Upper lobe of left lung (tissue), 6 donors: ENCODE measurements around the gene LIPC. TPM values are rescaled to one million over a fixed set of nuclear protein-coding genes. Genes with fewer than 3 reads are reported as not detected.
A peak's percentile ranks its signal among the peaks of the same experiment; 100 is the strongest.

ENCODE experiments used
- ATAC-seq, 2 donors: fragments of 200-7000 bp; cut with Tn5 transposase; one replicate each; pipeline ENCODE4 v1.9.1; 2022; ENCODE audit warnings: mild to moderate bottlenecking in 2 of 2, moderate library complexity in 2 of 2; ENCODE audit not compliant: low FRiP score in 2 of 2
- DNase-seq, 2 donors: peaks; one replicate each; pipeline ENCODE4 v3.0.0-alpha.2; 2019 to 2020
- H3K27ac ChIP-seq, 4 donors: fragments of 200-600 bp; sonication (generic); one replicate each; pipeline ENCODE4 v1.5.1; 2016 to 2019
- H3K27me3 ChIP-seq, 4 donors: fragments of 200-600 bp; sonication (generic); one replicate each; pipeline ENCODE4 v1.5.1; 2017 to 2019
- H3K36me3 ChIP-seq, 4 donors: fragments of 200-600 bp; sonication (generic); one replicate each; pipeline ENCODE4 v1.5.1; 2016 to 2019
- H3K4me1 ChIP-seq, 4 donors: fragments of 200-600 bp; sonication (generic); one replicate each; pipeline ENCODE4 v1.5.1; 2018 to 2019
- H3K4me3 ChIP-seq, 4 donors: fragments of 200-600 bp; sonication (generic); one replicate each; pipeline ENCODE4 v1.5.1; 2017 to 2019; ENCODE audit warnings: mild to moderate bottlenecking in 2 of 4, moderate library complexity in 1 of 4
- H3K9me3 ChIP-seq, 4 donors: fragments of 200-600 bp; sonication (generic); one replicate each; pipeline ENCODE4 v1.5.1; 2018 to 2019
- EP300 ChIP-seq, 4 donors: sonication (generic); formaldehyde crosslinking; IDR thresholded peaks; one replicate each; pipeline ENCODE4 v1.5.1; 2017; ENCODE audit warnings: antibody characterized with exemption in 4 of 4, control low read depth in 2 of 4
- POLR2A ChIP-seq, 4 donors: fragments of 450-650 bp; IDR thresholded peaks; one replicate each; pipeline ENCODE4 v1.5.1; 2016 to 2017; ENCODE audit warnings: antibody characterized with exemption in 4 of 4, mild to moderate bottlenecking in 2 of 4
- POLR2AphosphoS5 ChIP-seq, 2 donors: sonication (generic); formaldehyde crosslinking; IDR thresholded peaks; one replicate each; pipeline ENCODE4 v1.5.1; 2017; ENCODE audit warnings: antibody characterized with exemption in 2 of 2
- WGBS, 2 donors: methylation state at CpG; one replicate each; pipeline ENCODE4 v1.1.5; 2017 to 2018; 5-methylcytosine and 5-hydroxymethylcytosine counted together
- total RNA-seq, 6 donors: library from RNA; depleted of rRNA in 4 of 6; stranded (reverse); fragments of >200 nt in 4 of 6; gene quantifications; one replicate each; pipeline versions ENCODE4 v1.1.0 to v1.2.1, GENCODE V29; 2016 to 2021
- TF ChIP-seq, protein P1 (sequence below), 6 experiments: fragments of 450-650 bp in 4 of 6; fragments of 200-600 bp in 2 of 6; sonication (generic) in 2 of 6; IDR thresholded peaks; one replicate each; pipeline ENCODE4 v1.5.1; 2016 to 2019; ENCODE audit warnings: antibody characterized with exemption in 6 of 6
- donor health status: DM: no; HTN: no; CAD: no; lungs with moderate emphysema.
- donor health status: DM: no; HTN: yes; CAD: no; lungs with severe emphysema.

LIPC gene
- total RNA-seq, 6 donors from 2014 or later = 0.40 to 0.89 (median 0.75) TPM; not detected in 2

GRCh38 chr15:58564981-58565380 is 133.2 kb downstream of the LIPC start:
- 79 to 100% methylated on average over 5 to 6 of the region's 6 CpGs for WGBS, 2 donors
- H3K36me3 ChIP-seq = no peaks in the 10 kb centered on the region
- H3K4me3 ChIP-seq = no peak overlapping the region
- H3K27me3 ChIP-seq = no peaks in the 10 kb centered on the region
- TF ChIP-seq POLR2AphosphoS5 (IDR thresholded peaks at IDR 0.05) = no peak
- no peak for TF ChIP-seq POLR2A (IDR thresholded peaks at IDR 0.05)
- TF ChIP-seq EP300 (IDR thresholded peaks at IDR 0.05) = no peak
- TF ChIP-seq, protein P1, sequence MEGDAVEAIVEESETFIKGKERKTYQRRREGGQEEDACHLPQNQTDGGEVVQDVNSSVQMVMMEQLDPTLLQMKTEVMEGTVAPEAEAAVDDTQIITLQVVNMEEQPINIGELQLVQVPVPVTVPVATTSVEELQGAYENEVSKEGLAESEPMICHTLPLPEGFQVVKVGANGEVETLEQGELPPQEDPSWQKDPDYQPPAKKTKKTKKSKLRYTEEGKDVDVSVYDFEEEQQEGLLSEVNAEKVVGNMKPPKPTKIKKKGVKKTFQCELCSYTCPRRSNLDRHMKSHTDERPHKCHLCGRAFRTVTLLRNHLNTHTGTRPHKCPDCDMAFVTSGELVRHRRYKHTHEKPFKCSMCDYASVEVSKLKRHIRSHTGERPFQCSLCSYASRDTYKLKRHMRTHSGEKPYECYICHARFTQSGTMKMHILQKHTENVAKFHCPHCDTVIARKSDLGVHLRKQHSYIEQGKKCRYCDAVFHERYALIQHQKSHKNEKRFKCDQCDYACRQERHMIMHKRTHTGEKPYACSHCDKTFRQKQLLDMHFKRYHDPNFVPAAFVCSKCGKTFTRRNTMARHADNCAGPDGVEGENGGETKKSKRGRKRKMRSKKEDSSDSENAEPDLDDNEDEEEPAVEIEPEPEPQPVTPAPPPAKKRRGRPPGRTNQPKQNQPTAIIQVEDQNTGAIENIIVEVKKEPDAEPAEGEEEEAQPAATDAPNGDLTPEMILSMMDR (IDR thresholded peaks at IDR 0.05) = no peak
- H3K9me3 ChIP-seq = no peaks in the 10 kb centered on the region
- DNase-seq = no peak
- no peaks in the 10 kb centered on the region for H3K4me1 ChIP-seq
- no peak overlapping the region for H3K27ac ChIP-seq
- peak in 1 of 2 donors; percentile 11 for ATAC-seq

GRCh38 chr15:58565619-58566018 is 133.8 kb downstream of the LIPC start:
- no peak overlapping the region for H3K4me3 ChIP-seq
- ATAC-seq (no peak), DNase-seq (no peak)
- TF ChIP-seq POLR2AphosphoS5 (IDR thresholded peaks at IDR 0.05) = no peak
- TF ChIP-seq, protein P1 (IDR thresholded peaks at IDR 0.05) = no peak
- 71 to 72% methylated on average over 4 of the region's 4 CpGs for WGBS, 2 donors
- H3K36me3 ChIP-seq = no peaks in the 10 kb centered on the region
- H3K27ac ChIP-seq = no peak overlapping the region
- H3K27me3 ChIP-seq = no peaks in the 10 kb centered on the region
- no peaks in the 10 kb centered on the region for H3K4me1 ChIP-seq
- no peaks in the 10 kb centered on the region for H3K9me3 ChIP-seq

- no peaks in the 10 kb centered on the region for H3K36me3 ChIP-seq
- H3K27me3 ChIP-seq = no peaks in the 10 kb centered on the region
- no peak overlapping the region for H3K27ac ChIP-seq
- no peak for DNase-seq
- H3K9me3 ChIP-seq = no peaks in the 10 kb centered on the region
- no peak overlapping the region for H3K4me3 ChIP-seq
- 72 to 90% methylated on average over 5 to 6 of the region's 6 CpGs for WGBS, 2 donors
- H3K4me1 ChIP-seq = no peaks in the 10 kb centered on the region
- no peak for ATAC-seq
- TF ChIP-seq POLR2A (IDR thresholded peaks at IDR 0.05) = no peak
- no peak for TF ChIP-seq POLR2AphosphoS5 (IDR thresholded peaks at IDR 0.05)
- no peak for TF ChIP-seq EP300 (IDR thresholded peaks at IDR 0.05)
- TF ChIP-seq, protein P1 (IDR thresholded peaks at IDR 0.05) = no peak
Observed at GRCh38 chr15:58566029-58566428, 134.2 kb downstream of the LIPC start.

GRCh38 chr15:58568157-58568571 is 136.4 kb downstream of the LIPC start:
- Histone ChIP-seq H3K9me3 (no peaks in the 10 kb centered on the region), H3K27me3 (no peaks in the 10 kb centered on the region), H3K4me3 (no peak overlapping the region), H3K36me3 (no peaks in the 10 kb centered on the region), H3K4me1 (no peaks in the 10 kb centered on the region), H3K27ac (no peak overlapping the region)
- ATAC-seq (peak in 1 of 2 donors; percentile 58), DNase-seq (peak in 1 of 2 donors; percentile 45)
- WGBS, 2 donors = 13 to 30% methylated on average over 2 of the region's 2 CpGs
- TF ChIP-seq EP300 (IDR thresholded peaks at IDR 0.05) (no peak), POLR2A (IDR thresholded peaks at IDR 0.05) (no peak), POLR2AphosphoS5 (IDR thresholded peaks at IDR 0.05) (no peak)
- TF ChIP-seq, protein P1 (IDR thresholded peaks at IDR 0.05) = no peak

DNA sequence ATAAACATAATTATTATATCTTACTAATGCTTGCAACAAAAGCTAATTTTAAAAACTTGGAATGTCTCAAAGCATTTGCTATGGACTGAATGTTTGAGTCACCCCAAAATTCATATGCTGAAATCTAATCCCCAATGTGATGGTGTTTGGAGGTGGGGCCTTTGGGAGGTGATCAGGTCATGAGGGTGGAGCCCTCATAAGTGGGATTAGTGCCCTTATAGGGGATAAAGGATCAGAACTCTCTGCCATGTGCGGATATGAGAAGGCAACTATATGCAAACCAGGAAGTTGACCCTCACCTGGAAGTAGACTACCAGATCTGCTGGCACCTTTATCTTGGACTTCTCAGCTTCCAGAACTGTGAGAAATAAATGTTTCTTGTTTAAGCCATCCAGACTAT is 137.7 kb downstream of the LIPC start:
- Histone ChIP-seq H3K27ac (no peak overlapping the region), H3K4me1 (no peaks in the 10 kb centered on the region), H3K9me3 (no peaks in the 10 kb centered on the region), H3K36me3 (no peaks in the 10 kb centered on the region), H3K27me3 (no peaks in the 10 kb centered on the region), H3K4me3 (no peak overlapping the region)
- TF ChIP-seq EP300 (IDR thresholded peaks at IDR 0.05) = no peak
- TF ChIP-seq, protein P1 (IDR thresholded peaks at IDR 0.05) = no peak
- no peak for TF ChIP-seq POLR2AphosphoS5 (IDR thresholded peaks at IDR 0.05)
- no peak for TF ChIP-seq POLR2A (IDR thresholded peaks at IDR 0.05)
- no peak for DNase-seq
- no peak for ATAC-seq
- 89 to 100% methylated on average over 1 of the region's 1 CpG for WGBS, 2 donors
